GM19240 (cell line): ENCODE results near the gene GLG1.
"Not testable (repeated sequence)": the region's sequence is repeated elsewhere in the genome, so short reads cannot be mapped to it uniquely, and the experiment has no call there.

Source experiments
- DNase-seq: peaks from one replicate; pipeline ENCODE4 v3.0.0; 2011; ENCODE audit warnings: low spot score; ENCODE audit not compliant: insufficient read length

The GLG1 gene

GRCh38 chr16:74606521-74607309, at the start of gene GLG1:
Gene GLG1 (minus strand): TSS chr16:74607114. CDS start chr16:74607094, 20 bp downstream.
- DNase-seq = peak; percentile 79

- no peak for DNase-seq
These were observed 47.7 kb upstream of the GLG1 start for GRCh38 chr16:74654536-74655050.

- DNase-seq = not testable (repeated sequence)
These were observed 46.0 kb upstream of the GLG1 start for GRCh38 chr16:74652883-74653282.

- DNase-seq = no peak
These were observed 45.3 kb upstream of the GLG1 start for GRCh38 chr16:74652249-74652648.

- no peak for DNase-seq
These were observed 44.9 kb upstream of the GLG1 start for GRCh38 chr16:74651841-74652240.

- no peak for DNase-seq
These were observed 44.2 kb upstream of the GLG1 start for GRCh38 chr16:74650966-74651567.

- DNase-seq = no peak
These were observed 43.1 kb upstream of the GLG1 start for GRCh38 chr16:74649839-74650504.

- no peak for DNase-seq
These were observed 35.1 kb upstream of the GLG1 start for GRCh38 chr16:74641969-74642368.

GRCh38 chr16:74637742-74638453, 31.0 kb upstream of the GLG1 start:
- DNase-seq = no peak

- DNase-seq = no peak
These were observed 28.4 kb upstream of the GLG1 start for GRCh38 chr16:74635303-74635702.

GRCh38 chr16:74633686-74634085, 26.8 kb upstream of the GLG1 start:
- no peak for DNase-seq

- DNase-seq = no peak
These were observed 20.7 kb upstream of the GLG1 start for GRCh38 chr16:74627506-74628220.

GRCh38 chr16:74626741-74627416, 20.0 kb upstream of the GLG1 start:
- no peak for DNase-seq

GRCh38 chr16:74625500-74626350, 18.8 kb upstream of the GLG1 start:
- DNase-seq = no peak

- DNase-seq = no peak
These were observed 16.9 kb upstream of the GLG1 start for GRCh38 chr16:74623839-74624235.

- peak; percentile 25 for DNase-seq
These were observed 16.4 kb upstream of the GLG1 start for GRCh38 chr16:74623214-74623838.

- no peak for DNase-seq
These were observed 15.1 kb upstream of the GLG1 start for GRCh38 chr16:74622005-74622404.

- DNase-seq = no peak
These were observed 10.4 kb upstream of the GLG1 start for GRCh38 chr16:74617206-74617788.

- DNase-seq = no peak
These were observed 4.8 kb upstream of the GLG1 start for GRCh38 chr16:74611721-74612120.
